Measurements from ENCODE around the gene CIC. TPM values are rescaled to one million over a fixed set of nuclear protein-coding genes. Genes with fewer than 3 reads are reported as not detected.

Gene CIC
- total RNA-seq, 2 experiments from 2014 or later: 114 to 119 TPM

GRCh38 chr19:42278452-42279154, 9.6 kb downstream of the CIC start:
- peaks cover 17% of the 10 kb centered on the region for H3K36me3 Mint-ChIP-seq (ENCODE audit: low read depth)
- DNase-seq: peak in 3 of 14 experiments; percentile 0 to 31 (median 21)
- Histone ChIP-seq H3K9me3 (ENCODE audit: control insufficient read depth in 1 of 2, insufficient read depth in 1 of 2, low read length in 2 of 2) (no peaks in the 10 kb centered on the region), H3K4me1 (ENCODE audit: insufficient read depth, low read length) (peaks cover 90% of the 10 kb centered on the region), H3K27me3 (ENCODE audit: control insufficient read depth in 1 of 2, insufficient read depth in 2 of 2, low read length in 2 of 2) (no peaks in the 10 kb centered on the region), H3K36me3 (ENCODE audit: insufficient read depth, low read length) (peaks cover 14% of the 10 kb centered on the region), H3K4me3 (ENCODE audit: low read length) (no peak overlapping the region), H3K27ac (ENCODE audit: low read depth in 1 of 2, low read length in 2 of 2) (no peak overlapping the region)
- H3K27me3 Mint-ChIP-seq: no peaks in the 10 kb centered on the region
- ATAC-seq (ENCODE audit: poor library complexity): no peak
- H3K4me3 Mint-ChIP-seq: peak overlapping the region; percentile 89
- no peaks in the 10 kb centered on the region for H3K9me3 Mint-ChIP-seq
- no peak for TF ChIP-seq CTCF (IDR thresholded peaks at IDR 0.05)
- ChIA-PET POLR2A (interaction anchor here (1.0 to 4.5 kb wide), 5 partner anchors 9 to 146 kb away, joined by 3 to 53 read pairs (median 6); partner anchors contain the start of genes CIC, GSK3A and POU2F2), CTCF (interaction anchor here (1.0 to 3.9 kb wide), 7 partner anchors 8 to 94 kb away, joined by 3 to 30 read pairs (median 8); partner anchors contain the start of genes CIC and GSK3A)
- H3K27ac Mint-ChIP-seq: peak overlapping the region; percentile 84
- intact Hi-C loops (cut with DNase I, micrococcal nuclease): loop anchor here in 1 of 2 experiments (2.0 kb wide), 1 partner anchor 34 kb away; no protein-coding TSS in a partner anchor
- peaks cover 52% of the 10 kb centered on the region for H3K4me1 Mint-ChIP-seq (ENCODE audit: low read depth)

DNA sequence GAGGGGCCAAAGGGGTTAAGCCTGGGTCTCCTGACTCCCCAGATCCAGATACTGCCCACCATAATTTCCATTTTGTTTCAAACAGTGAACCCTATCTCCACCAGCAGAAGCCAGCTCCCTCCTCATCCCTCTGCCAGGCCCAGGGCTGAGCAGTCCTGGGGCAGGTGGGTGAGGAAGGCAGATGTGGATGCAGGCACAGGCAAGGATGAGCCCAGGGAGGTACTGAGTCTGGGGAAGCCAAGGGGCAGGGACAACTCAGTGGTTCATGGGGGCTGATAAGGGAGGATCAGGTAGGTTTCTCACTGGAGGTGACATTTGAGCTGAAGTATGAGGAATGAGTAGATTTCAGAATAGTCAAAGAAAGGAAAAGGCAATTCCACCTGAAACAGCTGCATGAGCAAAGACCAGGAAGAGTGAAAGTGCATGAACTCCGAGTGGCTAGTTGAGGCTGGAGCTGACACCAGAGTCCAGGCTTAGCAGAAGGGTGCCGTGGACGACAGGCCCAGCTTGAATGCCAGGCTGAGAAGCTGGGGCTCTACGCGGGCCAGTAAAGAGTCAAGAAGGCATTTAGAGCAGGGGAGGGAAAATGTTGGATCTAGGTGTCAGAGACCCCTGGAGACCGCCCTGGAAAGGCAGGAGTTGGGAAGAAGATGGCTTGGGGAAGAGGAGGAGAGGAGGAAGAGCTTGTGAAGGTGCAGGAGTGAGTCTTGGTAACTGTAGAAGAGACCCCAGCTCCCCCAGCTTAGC, 10.3 kb downstream of the CIC start:
- Mint-ChIP-seq H3K36me3 (ENCODE audit: low read depth) (peaks cover 15% of the 10 kb centered on the region), H3K27ac (peak overlapping the region; percentile 84), H3K9me3 (no peaks in the 10 kb centered on the region), H3K4me1 (ENCODE audit: low read depth) (peaks cover 52% of the 10 kb centered on the region), H3K27me3 (no peaks in the 10 kb centered on the region), H3K4me3 (peak overlapping the region; percentile 89)
- Histone ChIP-seq H3K27ac (ENCODE audit: low read depth in 1 of 2, low read length in 2 of 2) (peak overlapping the region; percentile 77 to 84), H3K4me3 (ENCODE audit: low read length) (peak overlapping the region; percentile 95), H3K9me3 (ENCODE audit: control insufficient read depth in 1 of 2, insufficient read depth in 1 of 2, low read length in 2 of 2) (no peaks in the 10 kb centered on the region), H3K4me1 (ENCODE audit: insufficient read depth, low read length) (peaks cover 87% of the 10 kb centered on the region), H3K27me3 (ENCODE audit: control insufficient read depth in 1 of 2, insufficient read depth in 2 of 2, low read length in 2 of 2) (no peaks in the 10 kb centered on the region), H3K36me3 (ENCODE audit: insufficient read depth, low read length) (peaks cover 10% of the 10 kb centered on the region)
- ChIA-PET CTCF (interaction anchor here (0.6 to 3.9 kb wide), 17 partner anchors 9 to 159 kb away, joined by 3 to 30 read pairs (median 5); partner anchors contain the start of genes CIC, ERF, GSK3A and PAFAH1B3), POLR2A (interaction anchor here (1.0 to 4.5 kb wide), 10 partner anchors 9 to 147 kb away, joined by 3 to 53 read pairs (median 4); partner anchors contain the start of genes CIC, DEDD2, GSK3A and PAFAH1B3)
- no peak for TF ChIP-seq CTCF (IDR thresholded peaks at IDR 0.05)
- ATAC-seq (ENCODE audit: poor library complexity): no peak
- intact Hi-C loops (cut with DNase I, micrococcal nuclease): loop anchor here in 1 of 2 experiments (2.0 kb wide), 1 partner anchor 35 kb away; no protein-coding TSS in a partner anchor
- DNase-seq: peak in 1 of 14 experiments; percentile 24

All from CD4-positive, alpha-beta T cell (primary cell).